ENCODE results near the gene DAZAP2. TPM values are rescaled to one million over a fixed set of nuclear protein-coding genes. Genes with fewer than 3 reads are reported as not detected.
"Not testable (repeated sequence)": the region's sequence is repeated elsewhere in the genome, so short reads cannot be mapped to it uniquely, and the experiment has no call there.

DAZAP2 gene
- total and polyA plus RNA-seq, 2 of the 4 experiments (the other 2 are of a cell fraction): 62.2 to 202 TPM

DNA sequence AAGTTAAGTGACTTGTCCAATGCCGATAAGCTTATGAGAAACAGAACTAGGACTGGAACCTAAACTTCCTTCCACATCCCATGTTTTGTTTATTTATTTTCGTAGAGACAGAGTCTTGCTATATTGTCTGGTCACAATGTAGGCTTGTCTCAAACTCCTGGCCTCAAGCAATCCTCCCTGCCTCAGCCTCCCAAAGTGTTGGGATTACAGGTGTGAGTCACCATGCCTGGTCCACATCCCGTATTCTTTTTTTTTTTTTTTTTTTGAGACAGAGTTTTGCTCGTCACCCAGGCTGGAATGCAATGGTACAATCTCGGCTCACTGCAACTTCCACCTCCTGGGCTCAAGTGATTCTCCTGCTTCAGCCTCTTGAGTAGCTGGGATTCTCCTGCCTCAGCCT is 11.5 kb upstream of the DAZAP2 start:
- H3K27me3 ChIP-seq (ENCODE audit: control insufficient read depth, insufficient read depth, low read length); H3K23ac ChIP-seq (ENCODE audit: low read depth, low read length); H4K20me1 ChIP-seq (ENCODE audit: insufficient read depth, low read length); H3K56ac ChIP-seq (ENCODE audit: extremely low read depth, insufficient read depth, low read length); DNase-seq; intact Hi-C loops (cut with micrococcal nuclease); BruUV-seq (replicated peaks); H3K14ac ChIP-seq (replicated peaks; ENCODE audit: low read depth, low read length); H3K79me1 ChIP-seq (ENCODE audit: low read depth in 1 of 2, low read length in 2 of 2); H3K4me1 ChIP-seq (ENCODE audit: control insufficient read depth, insufficient read depth, low read length); H3K9me3 ChIP-seq (ENCODE audit: control insufficient read depth, insufficient read depth, low read length); H3K9me1 ChIP-seq (ENCODE audit: insufficient read depth, low read length); H2AK5ac ChIP-seq (ENCODE audit: low read depth, low read length); H4K8ac ChIP-seq (ENCODE audit: low read depth in 2 of 2, low read length in 2 of 2); H2AFZ ChIP-seq (replicated peaks; ENCODE audit: low read length, poor library complexity); H2BK5ac ChIP-seq (ENCODE audit: low read depth, low read length, poor library complexity, severe bottlenecking); dilution Hi-C loops (cut with HindIII; ENCODE audit: low sequenced_read_pairs, unreplicated experiment); in situ Hi-C loops (cut with MboI; ENCODE audit: low sequenced_read_pairs); H2BK15ac ChIP-seq (ENCODE audit: low read depth, low read length); H4K91ac ChIP-seq (ENCODE audit: insufficient read depth, low read depth, low read length); H2BK20ac ChIP-seq (ENCODE audit: low read depth, low read length); H3K4me3 ChIP-seq (ENCODE audit: insufficient read depth, low read depth, low read length); H2AK9ac ChIP-seq (replicated peaks; ENCODE audit: low read depth, low read length, poor library complexity); H2BK120ac ChIP-seq (ENCODE audit: low read depth, low read length); H3K4me2 ChIP-seq (ENCODE audit: low read depth, low read length); POLR2A ChIA-PET (ENCODE audit: unreplicated experiment); H4K5ac ChIP-seq (ENCODE audit: low read depth, low read length); H3K27ac ChIP-seq (ENCODE audit: insufficient read depth, low read length); H3K4ac ChIP-seq (ENCODE audit: low read depth, low read length); H3K36me3 ChIP-seq (ENCODE audit: control insufficient read depth, insufficient read depth, low read length); ATAC-seq (ENCODE audit: low read depth); H3K9ac ChIP-seq (ENCODE audit: low read depth, low read length); H3K18ac ChIP-seq (ENCODE audit: low read depth, low read length): not testable (repeated sequence)
- 100% methylated on average over 1 of the region's 5 CpGs; no CpG with 5 or more reads in 1 of the 2 experiments for WGBS, 2 experiments (ENCODE audit: extremely low coverage in 2 of 2, insufficient read length in 1 of 2)
- CTCF ChIA-PET: interaction anchor here (0.6 kb wide), 1 partner anchor 22 kb away, joined by 3 read pairs; no protein-coding TSS in a partner anchor
